GM15510 (cell line): ENCODE results near the gene EVI5L.

Experiments
- POLR2A ChIP-seq: IDR thresholded peaks from 3 replicates; pipeline ENCODE4 v1.6.1; 2011; ENCODE audit warnings: borderline replicate concordance; ENCODE audit not compliant: insufficient read length; ENCODE audit errors: extremely low read depth

Gene EVI5L

GRCh38 chr19:7833225-7834099 lies 3.4 kb downstream of the EVI5L start:
- TF ChIP-seq POLR2A: no peak

GRCh38 chr19:7839476-7839875 lies 9.5 kb downstream of the EVI5L start:
- no peak for TF ChIP-seq POLR2A

DNA sequence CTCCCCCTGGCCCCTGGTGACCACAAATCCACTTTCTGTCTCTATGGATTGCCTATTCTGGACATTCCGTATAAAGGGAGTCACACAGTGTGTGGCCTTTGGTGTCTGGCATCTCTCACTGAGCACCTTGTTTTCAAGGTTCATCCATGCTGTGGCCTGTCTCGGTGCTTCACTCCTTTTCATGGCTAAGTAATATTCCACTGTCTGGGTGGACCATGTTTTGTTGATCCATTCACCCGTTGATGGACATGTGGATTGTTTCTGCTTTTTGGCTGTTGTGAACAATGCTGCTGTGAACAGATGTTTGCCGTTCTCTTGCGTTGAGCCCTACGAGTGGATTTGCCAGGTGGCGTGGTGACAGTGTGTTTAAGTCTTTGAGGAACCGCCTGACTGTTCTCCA lies 10.6 kb downstream of the EVI5L start:
- no peak for TF ChIP-seq POLR2A

GRCh38 chr19:7841751-7842660 lies 12.0 kb downstream of the EVI5L start:
- TF ChIP-seq POLR2A: no peak

GRCh38 chr19:7842661-7843294 lies 12.8 kb downstream of the EVI5L start:
- no peak for TF ChIP-seq POLR2A

DNA sequence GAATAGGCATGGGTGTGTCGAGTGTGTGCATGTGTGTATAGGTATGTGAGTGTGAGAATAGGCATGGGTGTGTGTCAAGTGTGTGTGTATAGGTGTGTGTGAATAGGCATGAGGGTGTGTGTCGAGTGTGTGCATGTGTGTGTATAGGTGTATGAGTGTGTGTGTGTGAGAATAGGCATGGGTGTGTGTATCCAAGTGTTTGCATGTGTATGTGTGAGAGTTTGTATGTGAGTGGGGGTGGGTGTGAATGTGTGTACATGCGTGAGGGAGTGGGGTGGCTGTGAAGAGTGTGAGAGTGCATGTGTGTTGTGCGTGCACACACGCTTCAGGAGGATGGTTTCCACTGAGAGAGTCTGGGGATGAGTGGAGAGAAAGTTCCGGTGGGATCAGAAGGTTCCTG lies 13.5 kb downstream of the EVI5L start:
- TF ChIP-seq POLR2A: no peak

DNA sequence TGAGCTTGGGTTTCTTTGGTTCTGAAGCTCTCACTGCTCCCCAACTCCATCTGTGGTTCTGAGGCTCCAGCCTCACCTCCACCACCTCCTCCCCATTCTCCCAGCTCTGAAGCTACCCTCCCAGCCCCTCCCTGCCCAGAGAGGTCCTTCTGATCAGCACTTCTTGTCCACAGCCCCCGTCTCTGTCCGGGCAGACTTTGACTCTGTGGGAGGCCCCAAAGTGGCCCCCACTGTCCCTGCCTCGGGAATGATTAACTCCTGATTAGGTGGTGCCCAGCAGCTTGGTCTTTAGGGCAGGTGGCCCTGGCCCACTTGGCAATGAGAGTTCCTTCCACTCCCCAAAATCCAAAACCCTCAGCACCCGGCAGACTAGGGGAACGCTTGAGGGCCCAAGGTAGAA lies 14.4 kb downstream of the EVI5L start:
- no peak for TF ChIP-seq POLR2A

DNA sequence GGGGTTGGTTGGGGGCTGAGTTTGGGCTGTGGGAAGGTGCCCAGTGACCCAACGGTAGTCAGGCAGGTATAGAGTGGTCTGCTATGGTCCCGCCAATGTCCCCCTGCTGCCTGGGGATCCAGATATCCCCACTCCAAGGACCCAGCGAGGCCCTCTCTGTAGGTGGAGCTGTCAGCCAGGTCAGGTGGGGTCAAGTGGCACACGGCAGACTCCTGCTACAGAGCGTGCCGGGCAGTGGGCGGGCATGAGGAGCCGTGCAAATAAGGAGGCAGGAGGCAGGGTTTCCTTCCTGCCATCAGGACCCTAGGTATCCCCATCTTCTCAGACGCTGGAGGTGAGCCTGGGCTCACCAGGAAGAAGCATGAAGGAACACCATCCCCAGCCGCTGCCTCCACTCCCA lies 14.9 kb downstream of the EVI5L start:
- no peak for TF ChIP-seq POLR2A

GRCh38 chr19:7845390-7846154 lies 15.6 kb downstream of the EVI5L start:
- TF ChIP-seq POLR2A: no peak

DNA sequence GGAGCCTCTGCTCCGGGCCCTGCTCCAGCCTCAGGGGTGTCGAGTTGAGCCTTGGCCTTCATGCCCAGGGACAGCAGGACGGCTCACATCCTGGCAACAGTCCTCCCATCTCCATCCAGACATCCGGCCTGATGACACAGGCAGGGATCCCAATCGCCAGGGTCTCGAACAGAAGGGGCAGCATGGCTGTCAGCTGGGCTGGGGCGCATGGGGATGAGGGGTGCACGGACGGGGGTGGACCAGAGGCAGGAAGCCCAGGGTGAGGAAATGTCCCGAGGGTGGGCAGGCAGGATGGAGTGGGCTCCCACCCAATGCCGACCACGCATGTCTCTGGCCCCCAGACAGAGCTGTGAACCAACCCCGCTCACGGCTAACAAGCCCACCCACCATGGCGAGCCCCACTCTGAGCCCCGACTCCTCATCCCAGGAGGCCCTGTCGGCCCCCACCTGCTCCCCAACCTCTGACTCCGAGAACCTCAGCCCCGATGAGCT lies 16.2 kb downstream of the EVI5L start:
- no peak for TF ChIP-seq POLR2A

GRCh38 chr19:7847664-7848063 lies 17.6 kb downstream of the EVI5L start:
- TF ChIP-seq POLR2A: no peak

DNA sequence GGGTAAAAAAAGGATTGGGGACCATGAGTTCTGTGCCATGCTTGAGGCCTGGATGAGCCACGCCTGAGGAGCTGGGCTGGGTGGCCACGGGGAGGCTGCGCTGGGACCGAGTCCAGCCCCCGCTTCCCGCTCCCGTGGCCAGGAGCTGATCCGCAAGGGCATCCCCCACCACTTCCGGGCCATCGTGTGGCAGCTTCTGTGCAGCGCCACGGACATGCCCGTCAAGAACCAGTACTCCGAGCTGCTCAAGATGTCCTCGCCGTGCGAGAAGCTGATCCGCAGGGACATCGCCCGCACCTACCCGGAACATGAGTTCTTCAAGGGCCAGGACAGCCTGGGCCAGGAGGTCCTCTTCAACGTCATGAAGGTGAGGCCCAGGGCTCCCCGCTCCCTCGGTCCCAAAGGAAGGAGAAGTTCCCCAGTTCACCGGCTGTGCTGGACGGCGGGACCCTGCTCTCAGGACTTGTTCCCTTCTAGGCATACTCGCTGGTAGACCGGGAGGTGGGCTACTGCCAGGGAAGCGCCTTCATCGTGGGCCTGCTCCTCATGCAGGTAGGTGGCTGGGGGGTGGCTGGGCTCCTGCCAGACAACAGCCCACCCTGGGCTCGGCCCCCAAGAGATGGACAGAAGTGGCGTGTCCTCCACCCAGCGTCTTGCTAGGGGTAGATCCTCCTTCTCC lies 18.9 kb downstream of the EVI5L start:
- TF ChIP-seq POLR2A: no peak

- no peak for TF ChIP-seq POLR2A
Measured at GRCh38 chr19:7849631-7849999, 19.6 kb downstream of the EVI5L start.

DNA sequence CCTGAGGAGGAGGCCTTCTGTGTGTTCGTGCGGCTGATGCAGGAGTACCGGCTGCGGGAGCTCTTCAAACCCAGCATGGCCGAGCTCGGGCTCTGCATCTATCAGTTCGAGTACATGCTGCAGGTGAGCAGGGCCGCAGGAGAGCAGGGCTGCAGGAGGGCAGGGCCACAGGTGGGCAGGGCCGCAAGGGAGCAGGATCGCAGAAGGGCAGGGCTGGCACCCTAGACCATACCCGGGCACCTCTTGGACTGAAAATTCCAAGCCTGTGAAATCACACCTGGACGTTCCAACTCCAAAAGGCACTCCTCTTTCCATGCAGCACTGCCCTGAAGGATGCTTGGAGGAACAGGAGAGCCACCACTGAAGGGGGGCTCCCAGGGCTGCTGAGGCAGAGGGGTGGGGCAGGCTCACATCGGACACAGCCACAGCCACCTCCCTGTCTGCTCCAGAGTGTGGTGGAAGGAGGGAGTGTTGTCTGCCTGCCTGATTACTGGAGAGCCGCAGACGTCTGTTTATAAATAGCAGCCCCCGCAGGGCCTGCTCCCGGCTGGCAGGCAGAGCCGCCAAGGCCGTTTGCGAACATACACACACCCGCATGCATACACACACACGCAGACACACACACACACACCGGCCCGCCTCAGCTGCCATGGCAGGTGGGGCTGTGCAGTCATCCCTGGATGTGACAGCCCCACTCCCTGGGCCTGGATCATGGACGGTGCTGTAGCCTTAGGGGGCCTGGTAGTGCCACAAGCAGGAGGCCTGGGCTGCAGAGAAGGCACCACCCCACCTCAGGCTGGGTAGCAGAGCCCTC lies 20.2 kb downstream of the EVI5L start:
- no peak for TF ChIP-seq POLR2A
